ENCODE measurements around the gene USP36.

USP36 gene

GRCh38 chr17:78818152-78818846, 22.3 kb downstream of the USP36 start:
- no peak overlapping the region for H3K9ac ChIP-seq (ENCODE audit: low read length)
- H3F3A ChIP-seq (ENCODE audit: insufficient read depth): no peaks in the 10 kb centered on the region
- H3K27me3 ChIP-seq (ENCODE audit: low read length): no peaks in the 10 kb centered on the region
- H3K4me3 ChIP-seq (ENCODE audit: insufficient read depth, low read length, poor library complexity, severe bottlenecking): no peak overlapping the region
- H3K9me3 ChIP-seq (ENCODE audit: insufficient read depth, low read length): no peaks in the 10 kb centered on the region
- no peaks in the 10 kb centered on the region for H4K20me1 ChIP-seq (ENCODE audit: low read depth, low read length)
- no peaks in the 10 kb centered on the region for H3K9me2 ChIP-seq (replicated peaks; ENCODE audit: insufficient read depth, low read length)
- no peak overlapping the region for H3K4me2 ChIP-seq (ENCODE audit: low read depth, low read length, poor library complexity, severe bottlenecking)
- H3K36me3 ChIP-seq (ENCODE audit: low read length): peaks cover 9% of the 10 kb centered on the region; the same call in 1 of the 2 replicates
- H3K79me2 ChIP-seq (ENCODE audit: insufficient read depth, low read length): no peaks in the 10 kb centered on the region
- H2AFZ ChIP-seq (ENCODE audit: low read depth, low read length, severe bottlenecking): no peak overlapping the region
- no peak overlapping the region for H3K27ac ChIP-seq (ENCODE audit: low read depth, low read length)
- TF ChIP-seq CTCF (IDR thresholded peaks at IDR 0.05; ENCODE audit: insufficient read depth, low read length, poor library complexity, severe bottlenecking) (no peak), EZH2phosphoT487 (conservative IDR thresholded peaks at IDR 0.05; ENCODE audit: low read length) (no peak)

GRCh38 chr17:78817123-78817522, 23.5 kb downstream of the USP36 start:
- H3K9me3 ChIP-seq (ENCODE audit: insufficient read depth, low read length): no peaks in the 10 kb centered on the region
- H3K4me2 ChIP-seq (ENCODE audit: low read depth, low read length, poor library complexity, severe bottlenecking): no peak overlapping the region
- no peak overlapping the region for H2AFZ ChIP-seq (ENCODE audit: low read depth, low read length, severe bottlenecking)
- no peak overlapping the region for H3K4me3 ChIP-seq (ENCODE audit: insufficient read depth, low read length, poor library complexity, severe bottlenecking)
- H3K9ac ChIP-seq (ENCODE audit: low read length): no peak overlapping the region
- no peak overlapping the region for H3K27ac ChIP-seq (ENCODE audit: low read depth, low read length)
- no peaks in the 10 kb centered on the region for H3F3A ChIP-seq (ENCODE audit: insufficient read depth)
- H4K20me1 ChIP-seq (ENCODE audit: low read depth, low read length): no peaks in the 10 kb centered on the region
- H3K27me3 ChIP-seq (ENCODE audit: low read length): no peaks in the 10 kb centered on the region
- H3K9me2 ChIP-seq (replicated peaks; ENCODE audit: insufficient read depth, low read length): no peaks in the 10 kb centered on the region
- no peaks in the 10 kb centered on the region for H3K79me2 ChIP-seq (ENCODE audit: insufficient read depth, low read length)
- TF ChIP-seq CTCF (IDR thresholded peaks at IDR 0.05; ENCODE audit: insufficient read depth, low read length, poor library complexity, severe bottlenecking) (no peak), EZH2phosphoT487 (conservative IDR thresholded peaks at IDR 0.05; ENCODE audit: low read length) (no peak)
- peaks cover 9% of the 10 kb centered on the region; the same call in 1 of the 2 replicates for H3K36me3 ChIP-seq (ENCODE audit: low read length)

- no peak overlapping the region for H2AFZ ChIP-seq (ENCODE audit: low read depth, low read length, severe bottlenecking)
- TF ChIP-seq EZH2phosphoT487 (conservative IDR thresholded peaks at IDR 0.05; ENCODE audit: low read length) (no peak), CTCF (IDR thresholded peaks at IDR 0.05; ENCODE audit: insufficient read depth, low read length, poor library complexity, severe bottlenecking) (no peak)
- no peaks in the 10 kb centered on the region for H3K27me3 ChIP-seq (ENCODE audit: low read length)
- no peaks in the 10 kb centered on the region for H3K79me2 ChIP-seq (ENCODE audit: insufficient read depth, low read length)
- no peaks in the 10 kb centered on the region for H4K20me1 ChIP-seq (ENCODE audit: low read depth, low read length)
- no peaks in the 10 kb centered on the region for H3K9me2 ChIP-seq (replicated peaks; ENCODE audit: insufficient read depth, low read length)
- no peak overlapping the region for H3K4me3 ChIP-seq (ENCODE audit: insufficient read depth, low read length, poor library complexity, severe bottlenecking)
- no peaks in the 10 kb centered on the region for H3K9me3 ChIP-seq (ENCODE audit: insufficient read depth, low read length)
- H3K4me2 ChIP-seq (ENCODE audit: low read depth, low read length, poor library complexity, severe bottlenecking): no peak overlapping the region
- no peak overlapping the region for H3K27ac ChIP-seq (ENCODE audit: low read depth, low read length)
- H3K9ac ChIP-seq (ENCODE audit: low read length): no peak overlapping the region
- no peaks in the 10 kb centered on the region for H3F3A ChIP-seq (ENCODE audit: insufficient read depth)
- H3K36me3 ChIP-seq (ENCODE audit: low read length): peaks cover 9% of the 10 kb centered on the region; the same call in 1 of the 2 replicates
Measured at GRCh38 chr17:78815696-78816095, 24.9 kb downstream of the USP36 start.

Data from SU-DHL-6 (cell line).